Adrenal gland (tissue), 12 donors: ENCODE results near the gene TMEM141. TPM values are rescaled to one million over a fixed set of nuclear protein-coding genes. Genes with fewer than 3 reads are reported as not detected.

Experiments used
- DNase-seq, 7 donors: peaks; one replicate each; pipeline ENCODE4 v3.0.0-alpha.2; 2019 to 2020
- H3K27ac ChIP-seq, 5 donors: fragments of 200-600 bp; sonication (generic) in 4 of 5; 1 replicate in 3 of 5; 2 replicates in 2 of 5; pipeline versions ENCODE4 v1.5.1 to v1.8.0; 2016 to 2020; ENCODE audit warnings: mild to moderate bottlenecking in 1 of 5
- H3K27me3 ChIP-seq: fragments of 200-600 bp; 2 replicates; pipeline ENCODE4 v1.8.0; 2021
- H3K36me3 ChIP-seq, 2 donors: fragments of 200-600 bp; replicated peaks in 1 of 2; 1 replicate in 1 of 2; 2 replicates in 1 of 2; pipeline versions ENCODE4 v1.5.1 to v1.8.0; 2018 to 2022
- H3K4me1 ChIP-seq, 2 donors: fragments of 200-600 bp; replicated peaks in 1 of 2; 1 replicate in 1 of 2; 2 replicates in 1 of 2; pipeline versions ENCODE4 v1.5.1 to v1.8.0; 2018 to 2021
- H3K4me3 ChIP-seq, 4 donors: fragments of 200-600 bp; sonication (generic) in 3 of 4; one replicate each; pipeline ENCODE4 v1.5.1; 2016 to 2018
- H3K9me3 ChIP-seq, 3 donors: fragments of 200-600 bp; sonication (generic) in 1 of 3; replicated peaks in 1 of 3; 1 replicate in 2 of 3; 2 replicates in 1 of 3; pipeline versions ENCODE4 v1.5.1 to v1.8.0; 2016 to 2021
- CTCF ChIP-seq, 6 experiments: fragments of 450-650 bp in 4 of 6; fragments of 200-600 bp in 2 of 6; sonication (generic) in 1 of 6; IDR thresholded peaks; 1 replicate in 5 of 6; 2 replicates in 1 of 6; pipeline versions ENCODE4 v1.5.1 to v1.8.0; 2016 to 2021; ENCODE audit warnings: antibody characterized with exemption in 6 of 6, mild to moderate bottlenecking in 2 of 6, moderate library complexity in 1 of 6
- POLR2A ChIP-seq, 2 donors: fragments of 450-650 bp; IDR thresholded peaks; one replicate each; pipeline ENCODE4 v1.6.1; 2017; ENCODE audit warnings: antibody characterized with exemption in 2 of 2, mild to moderate bottlenecking in 2 of 2, moderate library complexity in 1 of 2
- WGBS, 4 donors: extraction: QIAGEN DNeasy Blood & Tissue Kit in 2 of 4; methylation state at CpG; one replicate each; pipeline versions ENCODE4 v1.1.5 to v1.1.7; 2013 to 2017; 5-methylcytosine and 5-hydroxymethylcytosine counted together
- intact Hi-C, 2 donors: fragments of 100-400 bp; cut with DNase I; formaldehyde crosslinking; loops; one replicate each; pipeline versions ENCODE4 v1.14.1 to v1.15.0; 2022 to 2023
- polyA plus RNA-seq, 3 donors: library from polyadenylated mRNA; stranded (reverse); fragments of 200-250 nt in 2 of 3; fragments of 350-450 nt in 1 of 3; fragmentation: Illumina TruSeq in 1 of 3; extraction: RNeasy Lipid Tissue Mini Kit (QIAGEN cat#74804) in 1 of 3; gene quantifications; one replicate each; pipeline ENCODE4 v1.2.3, GENCODE V29; 2013 to 2014
- total RNA-seq, 9 donors: library from RNA; depleted of rRNA in 4 of 9; stranded (reverse); fragments of >200 nt in 4 of 9; fragments of 120-200 nt in 1 of 9; fragmentation: NEBNext Ultra II Directional in 1 of 9; extraction: Animal tissue kit (Norgen Biotek cat#: 25700) in 1 of 9; gene quantifications; one replicate each; pipeline versions ENCODE4 v1.1.0 to v1.2.4, GENCODE V29; 2013 to 2023
- donor health status: healthy with polysubstance abuse.
- donor health status: Bipolar disorder and iron deficiency.
- donor health status: DM: yes; HTN: yes; CAD: no.
- donor health status: DM: no; HTN: no; CAD: no.
- donor health status: DM: no; HTN: no; CAD: no.
- donor health status: DM: yes; HTN: yes; CAD: no.

Gene TMEM141
- total and polyA plus RNA-seq, 12 donors = 31.3 to 94.8 (median 58.9) TPM

- no peaks in the 10 kb centered on the region for H3K9me3 ChIP-seq
- 69 to 83% (median 80%) methylated on average over 13 to 15 of the region's 15 CpGs for WGBS, 4 donors
- H3K27me3 ChIP-seq = no peaks in the 10 kb centered on the region
- H3K36me3 ChIP-seq = peaks cover 0 to 5% of the 10 kb centered on the region in 2 donors
- no peak overlapping the region for H3K27ac ChIP-seq
- peaks cover 5 to 23% of the 10 kb centered on the region in 2 donors for H3K4me1 ChIP-seq
- intact Hi-C loops = loop anchor here in 1 of 2 donors (10.0 kb wide), 1 partner anchor 52 kb away; the partner anchor contains the start of genes AJM1 and PHPT1
- DNase-seq = peak in 1 of 7 donors; percentile 61
- no peak for TF ChIP-seq CTCF (IDR thresholded peaks at IDR 0.05)
- no peak for TF ChIP-seq POLR2A (IDR thresholded peaks at IDR 0.05)
- no peak overlapping the region for H3K4me3 ChIP-seq
Measured at GRCh38 chr9:136792321-136793085, 1.4 kb downstream of the TMEM141 start.

- intact Hi-C loops = loop anchor here in 1 of 2 donors (10.0 kb wide), 1 partner anchor 51 kb away; the partner anchor contains the start of genes AJM1 and PHPT1
- H3K36me3 ChIP-seq = peaks cover 0 to 5% of the 10 kb centered on the region in 2 donors
- no peak for TF ChIP-seq CTCF (IDR thresholded peaks at IDR 0.05)
- no peak for TF ChIP-seq POLR2A (IDR thresholded peaks at IDR 0.05)
- H3K4me3 ChIP-seq = no peak overlapping the region
- no peaks in the 10 kb centered on the region for H3K9me3 ChIP-seq
- H3K4me1 ChIP-seq = peaks cover 5 to 23% of the 10 kb centered on the region in 2 donors
- no peak overlapping the region for H3K27ac ChIP-seq
- no peak for DNase-seq
- 86 to 90% (median 88%) methylated on average over 13 to 17 of the region's 17 CpGs for WGBS, 4 donors
- no peaks in the 10 kb centered on the region for H3K27me3 ChIP-seq
Measured at GRCh38 chr9:136793086-136793946, 2.2 kb downstream of the TMEM141 start.

GRCh38 chr9:136794281-136794999 is 3.3 kb downstream of the TMEM141 start:
- Histone ChIP-seq H3K27me3 (peaks cover 7% of the 10 kb centered on the region), H3K9me3 (no peaks in the 10 kb centered on the region), H3K27ac (no peak overlapping the region), H3K4me1 (peaks cover 5 to 28% of the 10 kb centered on the region in 2 donors), H3K4me3 (no peak overlapping the region), H3K36me3 (peaks cover 0 to 5% of the 10 kb centered on the region in 2 donors)
- TF ChIP-seq CTCF (IDR thresholded peaks at IDR 0.05) (no peak), POLR2A (IDR thresholded peaks at IDR 0.05) (no peak)
- 86 to 94% (median 91%) methylated on average over 12 to 14 of the region's 14 CpGs for WGBS, 4 donors
- intact Hi-C loops = loop anchor here in 1 of 2 donors (10.0 kb wide), 1 partner anchor 50 kb away; the partner anchor contains the start of genes AJM1 and PHPT1
- no peak for DNase-seq
